GM21526 (cell line): ENCODE measurements around the gene TMEM37.

Source experiments
- ATAC-seq: cut with Tn5 transposase; IDR thresholded peaks from one replicate; pipeline ENCODE4 v1.9.1; 2021; ENCODE audit warnings: moderate library complexity; ENCODE audit not compliant: unreplicated experiment, low FRiP score

TMEM37 gene

GRCh38 chr2:119416299-119416923 lies 15.2 kb upstream of the TMEM37 start:
- ATAC-seq = no peak

- no peak for ATAC-seq
Observed at GRCh38 chr2:119417908-119418307, 13.7 kb upstream of the TMEM37 start.

GRCh38 chr2:119419065-119419464 lies 12.6 kb upstream of the TMEM37 start:
- ATAC-seq = no peak

- no peak for ATAC-seq
Observed at GRCh38 chr2:119419803-119420508, 11.7 kb upstream of the TMEM37 start.

GRCh38 chr2:119421304-119421703 lies 10.3 kb upstream of the TMEM37 start:
- no peak for ATAC-seq

- ATAC-seq = no peak
Observed at GRCh38 chr2:119421741-119422140, 9.9 kb upstream of the TMEM37 start.

GRCh38 chr2:119422360-119423107 lies 9.1 kb upstream of the TMEM37 start:
- ATAC-seq = no peak

- ATAC-seq = no peak
Observed at GRCh38 chr2:119423108-119423444, 8.6 kb upstream of the TMEM37 start.

- ATAC-seq = no peak
Observed at GRCh38 chr2:119423811-119424210, 7.8 kb upstream of the TMEM37 start.

- no peak for ATAC-seq
Observed at GRCh38 chr2:119424284-119425118, 7.2 kb upstream of the TMEM37 start.

- no peak for ATAC-seq
Observed at GRCh38 chr2:119425119-119425405, 6.6 kb upstream of the TMEM37 start.

- no peak for ATAC-seq
Observed at GRCh38 chr2:119425620-119426395, 5.8 kb upstream of the TMEM37 start.

- no peak for ATAC-seq
Observed at GRCh38 chr2:119426396-119426675, 5.3 kb upstream of the TMEM37 start.

- ATAC-seq = no peak
Observed at GRCh38 chr2:119426801-119427395, 4.8 kb upstream of the TMEM37 start.

GRCh38 chr2:119427756-119428155 lies 3.9 kb upstream of the TMEM37 start:
- ATAC-seq = no peak

GRCh38 chr2:119428488-119429224 lies 3.0 kb upstream of the TMEM37 start:
- no peak for ATAC-seq

- ATAC-seq = no peak
Observed at GRCh38 chr2:119429225-119429981, 2.3 kb upstream of the TMEM37 start.

- no peak for ATAC-seq
Observed at GRCh38 chr2:119430023-119430498, 1.6 kb upstream of the TMEM37 start.
